ENCODE data around the gene NEURL2. TPM values are rescaled to one million over a fixed set of nuclear protein-coding genes. Genes with fewer than 3 reads are reported as not detected.
"Not testable (repeated sequence)": the region's sequence is repeated elsewhere in the genome, so short reads cannot be mapped to it uniquely, and the experiment has no call there.

Gene NEURL2
- total RNA-seq, 1 experiment from 2014 or later = 2.0 TPM

GRCh38 chr20:45934586-45935415, 43.8 kb upstream of the NEURL2 start, which contains the start of gene PCIF1:
Gene PCIF1, plus strand, starts transcription at chr20:45934683. Its CDS starts 4,317 bp downstream, at chr20:45939000.
- no peaks in the 10 kb centered on the region for H3K9me3 Mint-ChIP-seq (ENCODE audit: unreplicated experiment)
- ChIA-PET CTCF (interaction anchor here (0.8 to 4.7 kb wide), 10 partner anchors 10 to 78 kb away, joined by 3 to 42 read pairs (median 4); no protein-coding TSS in a partner anchor), POLR2A (interaction anchor here (0.6 to 6.6 kb wide), 49 partner anchors 10 to 754 kb away, joined by 3 to 123 read pairs (median 5); partner anchors contain the start of genes ACOT8, CTSA, DNTTIP1 and ELMO2)
- H3K27ac Mint-ChIP-seq (ENCODE audit: low read depth, unreplicated experiment) = peak within 1 kb of the TSS; percentile 92
- peak within 1 kb of the TSS; percentile 94 for H3K4me3 Mint-ChIP-seq (ENCODE audit: unreplicated experiment)
- no peaks in the 10 kb centered on the region for H3K4me1 Mint-ChIP-seq (ENCODE audit: insufficient read depth, unreplicated experiment)
- no TSS peak for BruUV-seq (replicated peaks)
- TF ChIP-seq CTCF (IDR thresholded peaks at IDR 0.05; ENCODE audit: unreplicated experiment) = no peak
- DNase-seq (ENCODE audit: unreplicated experiment) = peak; percentile 97
- intact Hi-C loops (cut with micrococcal nuclease) = loop anchor here (1.0 to 10.0 kb wide), 5 partner anchors 10 to 140 kb away; partner anchors contain the start of genes ACOT8, DNTTIP1, WFDC3 and ZSWIM3
- H3K27me3 Mint-ChIP-seq (ENCODE audit: insufficient read depth, unreplicated experiment) = no peaks in the 10 kb centered on the region
- H3K36me3 Mint-ChIP-seq (ENCODE audit: insufficient read depth, unreplicated experiment) = peaks cover 30% of the 10 kb centered on the region

- Mint-ChIP-seq H3K4me3 (ENCODE audit: unreplicated experiment) (peak overlapping the region; percentile 94), H3K36me3 (ENCODE audit: insufficient read depth, unreplicated experiment) (peaks cover 24% of the 10 kb centered on the region), H3K4me1 (ENCODE audit: insufficient read depth, unreplicated experiment) (no peaks in the 10 kb centered on the region), H3K9me3 (ENCODE audit: unreplicated experiment) (no peaks in the 10 kb centered on the region), H3K27me3 (ENCODE audit: insufficient read depth, unreplicated experiment) (no peaks in the 10 kb centered on the region), H3K27ac (ENCODE audit: low read depth, unreplicated experiment) (peak overlapping the region; percentile 92)
- ChIA-PET CTCF (interaction anchor here (0.6 to 2.4 kb wide), 19 partner anchors 10 to 412 kb away, joined by 3 to 10 read pairs (median 4); partner anchors contain the start of genes CTSA and NEURL2), POLR2A (interaction anchor here (0.6 to 6.6 kb wide), 37 partner anchors 10 to 755 kb away, joined by 3 to 123 read pairs (median 6); partner anchors contain the start of genes ACOT8, CTSA, DNTTIP1 and NEURL2)
- intact Hi-C loops (cut with micrococcal nuclease) = loop anchor here (2.0 to 10.0 kb wide), 4 partner anchors 29 to 139 kb away; partner anchors contain the start of genes ACOT8, DNTTIP1, WFDC3 and ZSWIM3
- DNase-seq (ENCODE audit: unreplicated experiment) = no peak
- BruUV-seq (replicated peaks) = TSS peak; percentile 76
- no peak for TF ChIP-seq CTCF (IDR thresholded peaks at IDR 0.05; ENCODE audit: unreplicated experiment)
Observed at GRCh38 chr20:45934046-45934585, 43.1 kb upstream of the NEURL2 start.

- TF ChIP-seq CTCF (IDR thresholded peaks at IDR 0.05; ENCODE audit: unreplicated experiment) = peak; percentile 39
- intact Hi-C loops (cut with micrococcal nuclease) = loop anchor here (2.0 to 10.0 kb wide), 4 partner anchors 29 to 139 kb away; partner anchors contain the start of genes ACOT8, DNTTIP1, WFDC3 and ZSWIM3
- CTCF ChIA-PET = interaction anchor here (0.6 to 2.4 kb wide), 18 partner anchors 9 to 413 kb away, joined by 3 to 10 read pairs (median 4); partner anchors contain the start of genes CTSA, NEURL2 and ZSWIM1
- Mint-ChIP-seq H3K4me1 (ENCODE audit: insufficient read depth, unreplicated experiment) (no peaks in the 10 kb centered on the region), H3K27me3 (ENCODE audit: insufficient read depth, unreplicated experiment) (no peaks in the 10 kb centered on the region), H3K9me3 (ENCODE audit: unreplicated experiment) (no peaks in the 10 kb centered on the region), H3K27ac (ENCODE audit: low read depth, unreplicated experiment) (peak overlapping the region; percentile 16), H3K36me3 (ENCODE audit: insufficient read depth, unreplicated experiment) (peaks cover 20% of the 10 kb centered on the region), H3K4me3 (ENCODE audit: unreplicated experiment) (peak overlapping the region; percentile 94)
- BruUV-seq (replicated peaks) = no TSS peak
- peak; percentile 81 for DNase-seq (ENCODE audit: unreplicated experiment)
- POLR2A ChIA-PET = interaction anchor here (0.6 to 6.6 kb wide), 24 partner anchors 9 to 576 kb away, joined by 3 to 123 read pairs (median 18); partner anchors contain the start of genes ACOT8, CTSA, DNTTIP1 and NEURL2
Observed at GRCh38 chr20:45933266-45934045, 42.4 kb upstream of the NEURL2 start.

GRCh38 chr20:45931680-45932079, 40.7 kb upstream of the NEURL2 start:
- not testable (repeated sequence) for DNase-seq (ENCODE audit: unreplicated experiment); H3K4me3 Mint-ChIP-seq (ENCODE audit: unreplicated experiment); H3K27ac Mint-ChIP-seq (ENCODE audit: low read depth, unreplicated experiment); H3K27me3 Mint-ChIP-seq (ENCODE audit: insufficient read depth, unreplicated experiment); BruUV-seq (replicated peaks); H3K4me1 Mint-ChIP-seq (ENCODE audit: insufficient read depth, unreplicated experiment); H3K9me3 Mint-ChIP-seq (ENCODE audit: unreplicated experiment)
- H3K36me3 Mint-ChIP-seq (ENCODE audit: insufficient read depth, unreplicated experiment) = peaks cover 16% of the 10 kb centered on the region
- ChIA-PET CTCF (interaction anchor here (0.7 to 0.9 kb wide), 2 partner anchors 39 to 40 kb away, joined by 3 to 4 read pairs; no protein-coding TSS in a partner anchor), POLR2A (interaction anchor here (3.9 kb wide), 1 partner anchor 153 kb away, joined by 18 read pairs; no protein-coding TSS in a partner anchor)
- intact Hi-C loops (cut with micrococcal nuclease) = loop anchor here (10.0 kb wide), 1 partner anchor 137 kb away; the partner anchor contains the start of genes DNTTIP1 and WFDC3
